Measurements from ENCODE around the gene COL20A1.

Gene COL20A1

GRCh38 chr20:63281742-63282665, 11.0 kb upstream of the COL20A1 start:
- Histone ChIP-seq H3K27me3 (no peaks in the 10 kb centered on the region), H3K36me3 (peaks cover 98% of the 10 kb centered on the region), H3K9me3 (no peaks in the 10 kb centered on the region), H3K27ac (no peak overlapping the region), H3K4me1 (ENCODE audit: control insufficient read depth in 1 of 2, insufficient read depth in 1 of 2, low read depth in 1 of 2, low read length in 1 of 2) (no peaks in the 10 kb centered on the region), H3K4me3 (ENCODE audit: low read depth in 1 of 2, low read length in 1 of 2) (no peak overlapping the region)
- no peak for TF ChIP-seq CTCF (IDR thresholded peaks at IDR 0.05)

- Histone ChIP-seq H3K4me1 (ENCODE audit: control insufficient read depth in 1 of 2, insufficient read depth in 1 of 2, low read depth in 1 of 2, low read length in 1 of 2) (no peaks in the 10 kb centered on the region), H3K9me3 (no peaks in the 10 kb centered on the region), H3K36me3 (peaks cover 98% of the 10 kb centered on the region), H3K27ac (no peak overlapping the region), H3K4me3 (ENCODE audit: low read depth in 1 of 2, low read length in 1 of 2) (no peak overlapping the region), H3K27me3 (no peaks in the 10 kb centered on the region)
- TF ChIP-seq CTCF (IDR thresholded peaks at IDR 0.05): no peak
These were observed 10.0 kb upstream of the COL20A1 start for GRCh38 chr20:63282946-63283345.

- Histone ChIP-seq H3K27ac (no peak overlapping the region), H3K4me3 (ENCODE audit: low read depth in 1 of 2, low read length in 1 of 2) (no peak overlapping the region)
- no peak for TF ChIP-seq CTCF (IDR thresholded peaks at IDR 0.05)
These were observed 9.4 kb upstream of the COL20A1 start for GRCh38 chr20:63283397-63284082.

GRCh38 chr20:63284083-63284440, 8.9 kb upstream of the COL20A1 start:
- Histone ChIP-seq H3K4me1 (ENCODE audit: control insufficient read depth in 1 of 2, insufficient read depth in 1 of 2, low read depth in 1 of 2, low read length in 1 of 2) (no peaks in the 10 kb centered on the region), H3K27ac (no peak overlapping the region), H3K27me3 (no peaks in the 10 kb centered on the region), H3K9me3 (no peaks in the 10 kb centered on the region), H3K4me3 (ENCODE audit: low read depth in 1 of 2, low read length in 1 of 2) (no peak overlapping the region), H3K36me3 (peaks cover 98% of the 10 kb centered on the region)
- no peak for TF ChIP-seq CTCF (IDR thresholded peaks at IDR 0.05)

More at GRCh38 chr20:63283397-63284082, 9.4 kb upstream of the COL20A1 start:
- H3K27me3 ChIP-seq: no peaks in the 10 kb centered on the region
- peaks cover 98% of the 10 kb centered on the region for H3K36me3 ChIP-seq
- H3K9me3 ChIP-seq: no peaks in the 10 kb centered on the region
- H3K4me1 ChIP-seq (ENCODE audit: control insufficient read depth in 1 of 2, insufficient read depth in 1 of 2, low read depth in 1 of 2, low read length in 1 of 2): no peaks in the 10 kb centered on the region

GRCh38 chr20:63284544-63284949, 8.4 kb upstream of the COL20A1 start:
- Histone ChIP-seq H3K4me3 (ENCODE audit: low read depth in 1 of 2, low read length in 1 of 2) (no peak overlapping the region), H3K4me1 (ENCODE audit: control insufficient read depth in 1 of 2, insufficient read depth in 1 of 2, low read depth in 1 of 2, low read length in 1 of 2) (no peaks in the 10 kb centered on the region), H3K27me3 (no peaks in the 10 kb centered on the region), H3K36me3 (peaks cover 98% of the 10 kb centered on the region), H3K9me3 (no peaks in the 10 kb centered on the region), H3K27ac (no peak overlapping the region)
- TF ChIP-seq CTCF (IDR thresholded peaks at IDR 0.05): no peak
